Activated CD4-positive, alpha-beta T cell treated with anti-CD3 and anti-CD28 coated beads, Interleukin-2, Interleukin-4, amounts not matched to agents 100 ng/mL and 50 ng/mL, durations not matched to agents 16 hours and 8 hours (primary cell): ENCODE measurements around the gene MPZL1.

Source experiments
- DNase-seq: peaks from one replicate; pipeline ENCODE4 v3.0.0-alpha.2; 2020; ENCODE audit warnings: low spot score

MPZL1 gene

DNA sequence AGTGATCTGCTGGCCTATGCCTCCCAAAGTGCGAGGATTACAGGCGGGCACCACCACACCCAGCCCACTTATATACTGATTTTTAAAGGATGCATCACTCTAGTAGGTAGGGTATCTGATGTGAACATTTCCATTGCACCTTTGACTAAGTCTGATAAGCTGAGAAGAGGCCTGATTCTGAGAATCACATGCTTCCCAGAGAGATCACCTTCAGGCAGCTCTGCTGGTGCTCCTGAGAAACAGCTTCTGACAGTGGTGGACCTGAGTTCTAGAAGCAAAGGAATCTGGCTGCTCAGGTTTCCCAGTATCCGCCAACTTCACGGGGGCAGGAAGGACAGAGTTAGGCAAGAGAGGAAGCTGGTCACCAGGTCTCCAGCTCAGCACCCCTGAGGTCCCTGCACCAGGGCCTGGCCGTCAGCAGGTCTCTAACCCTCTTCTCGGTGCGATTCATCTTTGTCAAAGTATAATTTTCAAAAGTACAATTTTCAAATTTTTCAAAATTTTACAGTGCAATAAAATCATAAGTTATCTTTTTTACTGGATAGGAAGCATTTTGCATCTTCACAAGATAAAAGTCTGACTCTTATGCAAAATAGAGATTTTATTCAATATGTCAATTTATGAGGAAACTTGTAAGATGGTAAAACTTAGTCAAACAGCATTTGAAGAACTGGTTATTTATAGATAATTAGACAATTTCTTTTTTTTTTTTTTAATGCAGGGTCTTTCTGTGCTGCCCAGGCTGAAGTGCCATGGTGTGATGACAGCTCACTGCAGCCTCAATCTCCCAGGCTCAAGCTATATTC is 25.8 kb upstream of the MPZL1 start:
- DNase-seq = no peak

DNA sequence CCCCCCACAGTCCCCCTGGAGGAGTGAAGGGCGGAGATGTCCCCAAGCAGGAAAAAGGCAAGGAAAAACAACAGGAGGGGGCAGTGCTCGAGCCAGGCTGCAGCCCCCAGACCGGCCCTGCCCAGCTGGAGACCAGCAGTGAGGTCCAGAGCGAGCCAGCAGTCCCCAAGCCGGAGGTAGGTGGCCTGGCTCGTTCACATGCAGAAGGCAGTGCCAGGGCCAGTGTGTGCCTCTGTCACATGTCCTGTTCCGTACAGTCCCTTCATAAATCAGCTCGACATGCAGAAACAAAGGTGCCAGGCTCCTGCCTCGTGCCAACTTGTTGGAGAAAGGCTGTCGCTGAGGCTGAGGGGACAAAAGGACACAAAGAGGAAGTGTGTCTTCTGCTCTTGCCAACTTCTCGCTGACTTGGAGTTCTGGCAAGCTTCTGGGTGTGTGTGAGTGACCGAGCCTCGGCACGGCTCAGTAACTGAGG is 24.1 kb upstream of the MPZL1 start:
- DNase-seq = no peak

DNA sequence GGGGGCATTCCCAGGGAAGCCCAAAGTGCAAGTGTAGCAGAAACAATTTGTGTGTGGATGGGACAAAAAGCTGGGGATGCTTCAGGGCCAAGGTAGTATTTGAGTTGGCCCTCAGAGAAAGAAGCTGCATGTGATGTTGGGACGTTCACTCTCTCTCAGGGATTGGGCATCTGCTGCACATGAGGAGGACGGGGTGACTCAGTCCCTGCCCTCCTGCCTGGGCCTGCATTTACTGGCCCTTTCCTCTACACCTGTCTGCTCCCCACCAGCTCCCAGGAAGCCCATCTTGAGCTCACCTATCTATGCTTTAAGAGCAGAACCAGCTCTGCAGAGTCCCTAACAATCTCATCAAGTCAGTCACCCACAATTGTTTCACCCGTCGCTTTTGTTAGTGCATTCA is 23.5 kb upstream of the MPZL1 start:
- DNase-seq = no peak

DNA sequence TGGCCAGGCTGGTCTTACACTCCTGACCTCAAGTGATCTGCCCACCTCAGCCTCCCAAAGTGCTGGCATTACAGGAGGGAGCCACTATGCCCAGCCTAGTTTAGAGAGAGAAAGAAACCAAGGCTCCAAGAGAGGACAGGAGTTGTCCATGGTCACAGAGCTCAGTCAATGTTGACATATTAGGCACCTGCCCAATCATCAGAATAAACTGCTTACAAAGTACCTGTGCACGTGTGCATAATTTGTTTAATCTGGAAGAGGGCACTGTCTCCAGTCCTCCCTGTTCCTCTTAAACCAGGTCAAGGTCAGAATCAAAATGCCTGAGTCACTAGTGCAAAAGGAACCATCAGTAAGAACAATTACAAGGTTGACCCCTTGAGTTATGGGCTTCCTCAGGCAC is 20.3 kb upstream of the MPZL1 start:
- no peak for DNase-seq

DNA sequence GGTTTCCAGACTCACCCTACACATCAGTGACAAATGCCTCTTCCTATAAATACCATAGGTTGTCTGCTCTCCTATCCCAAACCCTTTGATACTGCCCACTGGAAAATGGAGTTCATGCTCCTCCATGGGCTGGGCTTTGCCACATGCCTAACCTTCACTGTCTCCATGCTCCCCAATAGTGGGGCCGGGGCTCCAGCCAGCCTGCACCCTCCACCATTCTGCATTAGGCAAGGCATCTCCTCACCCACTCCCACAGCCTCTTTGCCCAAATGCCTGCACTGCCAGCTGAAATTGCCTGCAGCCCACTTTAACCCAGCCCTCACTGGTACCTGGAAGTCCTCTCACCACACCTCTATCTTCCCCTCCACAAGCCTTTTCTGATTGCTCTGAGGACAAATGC is 18.2 kb upstream of the MPZL1 start:
- no peak for DNase-seq

DNA sequence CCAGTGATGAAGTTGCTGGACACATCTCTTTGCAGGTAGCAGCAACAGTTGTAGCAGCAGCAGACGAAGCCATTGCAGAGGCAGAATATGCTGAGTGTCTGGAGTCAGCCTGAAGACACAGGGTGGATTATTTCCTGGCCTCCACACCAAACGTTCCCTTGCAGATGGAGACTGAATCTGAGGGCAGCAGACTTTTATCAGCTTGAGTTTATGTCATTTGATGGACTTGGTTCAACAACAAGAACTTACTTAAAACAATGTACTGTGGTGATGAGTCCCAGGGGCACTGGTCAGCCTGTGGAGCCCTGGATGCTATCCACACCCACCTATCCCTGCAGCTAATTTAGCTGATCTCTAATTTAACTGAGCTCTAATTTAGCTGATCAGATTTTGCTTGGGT is 17.1 kb upstream of the MPZL1 start:
- no peak for DNase-seq

DNA sequence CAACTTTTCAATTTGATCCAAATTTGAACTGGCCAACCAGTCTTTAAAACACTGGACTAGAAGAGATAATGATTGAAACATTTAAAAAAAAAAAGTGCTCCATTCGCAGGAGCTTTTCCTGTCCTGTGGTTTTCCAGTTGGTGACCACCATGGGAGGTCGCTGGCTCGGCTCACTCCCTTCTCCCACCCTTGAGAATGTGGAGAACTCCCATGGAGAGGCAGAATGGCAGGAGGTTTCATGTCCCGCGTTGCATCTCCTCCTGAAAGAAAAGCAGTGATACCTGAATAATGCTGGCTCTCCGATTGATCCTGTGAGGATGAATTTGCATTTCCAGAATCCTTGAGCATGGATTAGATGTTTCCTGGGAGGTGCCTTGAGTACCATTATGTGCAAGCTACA is 16.5 kb upstream of the MPZL1 start:
- no peak for DNase-seq

DNA sequence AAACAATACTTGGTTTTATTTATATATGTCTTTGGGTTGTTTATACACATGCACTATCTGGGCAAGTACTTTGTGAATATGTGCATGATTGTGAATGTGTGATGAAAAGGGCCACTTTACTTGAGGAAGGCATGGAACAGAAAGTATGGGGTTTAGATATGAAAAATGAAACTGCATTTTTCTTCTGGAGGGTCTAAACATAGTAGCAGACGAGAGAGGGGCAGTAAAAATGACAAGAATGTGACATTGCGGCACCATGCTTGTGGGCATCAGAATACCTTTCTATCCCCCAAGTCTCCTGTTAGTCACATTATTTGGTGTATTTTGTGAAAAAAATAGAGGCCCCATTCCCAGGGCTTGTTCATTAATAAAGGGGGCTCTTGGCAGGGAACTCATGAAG is 15.4 kb upstream of the MPZL1 start:
- DNase-seq = no peak

DNA sequence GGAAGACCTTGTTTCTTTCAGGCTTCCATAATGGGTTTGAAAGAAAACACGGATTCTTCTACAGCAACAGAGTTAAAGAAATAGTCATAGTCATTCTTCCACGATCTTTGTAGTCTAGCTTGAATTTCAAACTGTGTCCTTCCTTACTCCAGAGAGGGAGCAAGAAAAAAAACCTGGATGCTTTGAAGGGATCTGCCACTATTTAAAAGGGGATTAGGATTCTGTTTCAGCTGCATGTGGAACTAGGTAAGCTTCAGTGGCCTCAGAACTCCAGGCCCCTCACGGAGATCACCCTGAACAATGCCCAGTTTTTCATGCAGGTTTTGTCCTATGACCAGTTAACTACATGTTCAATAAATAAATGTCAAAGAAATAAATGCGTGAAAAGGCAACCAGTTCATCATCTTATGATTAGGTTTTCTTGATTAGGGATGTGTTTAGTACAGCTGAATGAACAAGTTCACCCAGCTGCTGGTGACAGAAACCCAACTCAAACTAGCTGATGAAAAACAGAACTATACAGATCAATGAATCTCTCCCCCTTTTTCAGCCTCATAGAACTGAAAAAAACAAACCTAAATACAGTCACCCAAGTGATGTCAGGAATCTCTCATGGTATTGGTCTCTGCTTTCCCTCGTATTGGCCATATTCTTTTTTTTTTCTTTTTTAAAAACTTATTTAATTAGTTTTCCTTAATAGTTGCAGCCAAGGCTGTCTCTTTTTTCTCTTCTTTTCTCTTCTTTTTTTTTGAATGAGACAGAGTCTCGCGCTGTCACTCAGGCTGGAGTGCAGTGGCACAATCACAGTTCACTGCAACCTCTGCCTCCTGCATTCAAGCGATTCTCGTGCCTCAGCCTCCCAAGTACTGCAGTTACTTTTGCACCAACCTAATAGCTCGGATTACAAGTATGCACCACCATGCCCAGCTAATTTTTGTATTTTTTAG is 14.6 kb upstream of the MPZL1 start:
- no peak for DNase-seq

DNA sequence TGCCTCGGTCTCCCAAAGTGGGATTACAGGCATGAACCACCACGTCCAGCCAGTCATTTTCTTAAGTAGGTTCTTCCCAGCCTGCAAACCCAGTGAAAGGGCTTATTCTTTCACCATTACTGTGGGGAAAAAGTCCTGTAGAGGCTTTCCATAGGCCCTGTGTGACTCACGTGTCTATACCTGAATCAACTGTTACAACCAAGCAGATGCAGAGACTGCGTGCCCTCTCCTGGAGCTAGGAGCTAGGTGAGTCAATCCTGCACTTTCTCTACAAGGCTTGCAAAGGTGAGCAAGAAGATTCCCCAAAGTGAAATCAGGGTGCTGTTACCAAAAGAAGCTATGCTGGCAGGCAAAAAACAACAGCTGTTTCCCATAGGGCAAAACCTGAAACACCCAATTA is 13.8 kb upstream of the MPZL1 start:
- DNase-seq = no peak

DNA sequence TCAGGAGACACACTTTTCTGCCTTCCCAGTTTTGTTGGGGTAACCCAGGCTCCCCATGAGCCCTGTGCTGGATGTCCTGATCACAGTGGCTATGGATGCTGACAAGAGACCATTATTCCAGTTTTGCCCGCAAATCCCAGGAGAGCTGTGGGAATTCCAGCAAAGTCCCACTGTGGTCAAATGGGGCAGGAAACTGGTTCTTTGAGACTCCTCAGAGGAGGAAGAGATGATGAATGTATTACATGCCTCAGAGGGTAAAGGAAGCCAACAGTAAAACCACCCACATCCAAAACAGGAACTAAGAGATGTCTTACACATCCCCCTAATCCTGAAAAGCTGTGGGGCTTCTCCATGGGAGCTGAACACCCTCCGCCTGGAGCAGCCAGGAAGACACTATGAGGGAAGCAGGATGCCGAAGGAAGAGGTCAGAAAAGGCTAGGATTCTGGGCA is 12.8 kb upstream of the MPZL1 start:
- no peak for DNase-seq

DNA sequence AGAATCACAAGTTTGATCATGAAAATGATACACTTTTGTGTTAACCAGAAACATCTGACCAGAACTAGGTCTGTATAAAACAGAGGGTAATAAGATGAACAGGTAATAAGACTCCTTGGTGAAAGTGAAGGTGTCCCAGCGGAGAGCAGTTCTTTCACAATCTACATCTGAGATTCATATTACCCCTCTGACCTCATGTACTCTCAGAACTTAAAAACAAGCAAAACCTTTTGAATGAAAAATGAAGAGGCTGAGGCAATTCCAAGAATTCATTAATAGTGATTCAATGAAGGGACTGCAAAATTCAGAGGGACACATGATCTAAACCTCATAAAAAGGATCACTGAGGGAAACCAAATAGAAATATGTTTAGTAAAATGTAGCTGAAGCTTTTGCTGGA is 10.9 kb upstream of the MPZL1 start:
- DNase-seq = no peak

DNA sequence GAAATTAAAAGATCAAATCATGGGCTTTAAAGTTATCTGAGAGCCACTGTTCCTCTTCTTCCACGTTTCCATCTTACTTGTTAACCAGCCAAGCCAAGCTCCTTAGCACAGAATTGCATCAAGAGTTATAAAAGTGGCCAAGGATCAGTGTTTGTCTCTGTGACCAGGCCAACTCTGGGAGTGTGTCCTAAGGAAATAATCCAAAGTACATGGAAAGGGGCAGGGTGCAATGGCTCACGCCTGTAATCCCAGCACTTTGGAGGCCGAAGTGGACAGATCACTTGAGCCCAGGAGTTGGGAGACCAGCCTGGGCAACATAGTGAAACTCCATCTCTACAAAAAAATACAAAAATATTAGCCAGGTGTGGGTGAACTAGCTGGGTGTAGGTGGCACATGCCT is 10.0 kb upstream of the MPZL1 start:
- DNase-seq = no peak

DNA sequence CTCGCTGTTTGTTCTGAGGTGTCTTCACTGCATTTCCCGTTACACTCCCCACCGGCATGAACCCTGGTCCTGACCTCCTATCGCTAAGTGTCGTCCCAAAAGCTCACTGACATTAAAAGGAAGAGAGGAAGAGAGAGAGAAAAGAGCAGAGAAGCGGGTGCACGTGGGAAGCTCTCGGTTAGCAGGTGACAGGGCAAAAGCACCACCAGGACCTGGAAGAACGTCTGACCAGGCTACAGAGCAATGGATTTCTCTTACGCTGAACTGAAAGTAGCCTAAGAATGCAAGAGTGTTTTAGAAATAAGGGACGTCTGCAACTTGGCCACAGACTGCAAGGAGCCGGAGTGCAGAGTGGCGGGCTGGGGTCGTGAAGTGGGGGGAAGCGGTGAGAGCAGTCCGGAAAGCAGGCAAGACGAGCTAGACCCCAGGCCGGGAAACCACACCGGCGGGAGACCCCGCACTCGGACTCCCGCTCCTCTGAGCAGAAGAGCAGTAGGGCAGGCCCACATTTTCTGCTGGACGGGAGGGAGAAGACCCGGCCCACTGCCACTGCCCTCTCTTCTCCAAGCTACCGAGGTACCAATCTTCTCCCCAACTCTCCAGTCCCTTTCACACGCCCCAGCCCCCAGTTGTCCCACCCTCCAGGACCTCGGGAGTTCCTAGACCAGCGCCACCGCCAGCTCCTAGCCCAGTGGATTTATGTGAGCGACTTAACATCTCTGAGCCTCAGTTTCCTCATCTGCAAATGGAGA is 8.3 kb upstream of the MPZL1 start:
- no peak for DNase-seq

DNA sequence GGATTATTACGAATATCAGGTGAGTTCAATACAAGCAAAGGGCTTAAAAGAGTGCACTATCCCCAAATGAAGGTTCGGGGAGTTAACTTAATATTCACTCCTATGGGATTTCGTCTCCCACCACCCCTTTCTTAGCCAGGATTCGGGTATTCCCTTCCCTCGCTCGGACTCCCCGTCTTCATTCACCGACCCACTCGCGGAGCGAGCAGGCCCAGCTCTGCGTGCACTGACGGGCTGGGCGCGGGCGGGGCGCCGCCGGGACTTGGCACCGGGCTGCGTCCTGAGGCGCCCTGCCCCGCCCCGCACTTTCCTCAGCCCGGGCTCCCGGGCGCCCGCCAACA is 7.7 kb upstream of the MPZL1 start:
- no peak for DNase-seq

DNA sequence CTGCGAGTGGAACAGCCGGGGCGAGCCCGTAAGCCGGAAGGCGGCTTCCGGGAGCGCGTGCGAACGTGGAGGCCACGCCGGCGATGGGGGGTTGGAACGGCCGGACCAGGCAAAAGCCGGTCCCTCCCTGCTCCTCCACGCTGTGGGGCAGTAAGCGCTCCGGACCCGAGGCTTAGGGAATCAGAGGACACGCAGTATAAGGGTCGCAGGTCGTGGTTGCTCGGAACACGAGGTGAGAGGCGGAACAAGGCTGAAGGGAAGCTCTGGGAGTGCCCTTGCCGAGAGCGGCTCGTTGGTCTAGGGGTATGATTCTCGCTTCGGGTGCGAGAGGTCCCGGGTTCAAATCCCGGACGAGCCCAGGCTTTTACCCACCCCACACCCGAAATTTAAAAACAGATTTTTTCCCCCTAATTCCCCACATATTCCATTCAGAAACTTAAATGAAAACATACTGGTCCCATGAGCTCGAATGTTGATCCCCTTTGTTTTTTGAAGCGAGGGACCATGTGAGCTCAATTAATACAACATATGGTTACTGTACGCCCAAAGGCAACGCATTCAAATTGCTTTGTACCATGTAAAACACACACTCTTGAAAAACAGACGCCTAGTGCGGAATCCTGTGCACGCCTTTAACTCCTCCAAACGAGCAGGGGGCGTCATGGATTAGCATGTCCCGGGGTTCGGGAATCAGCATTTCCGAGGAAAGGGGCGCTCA is 7.2 kb upstream of the MPZL1 start:
- peak; percentile 88 for DNase-seq

DNA sequence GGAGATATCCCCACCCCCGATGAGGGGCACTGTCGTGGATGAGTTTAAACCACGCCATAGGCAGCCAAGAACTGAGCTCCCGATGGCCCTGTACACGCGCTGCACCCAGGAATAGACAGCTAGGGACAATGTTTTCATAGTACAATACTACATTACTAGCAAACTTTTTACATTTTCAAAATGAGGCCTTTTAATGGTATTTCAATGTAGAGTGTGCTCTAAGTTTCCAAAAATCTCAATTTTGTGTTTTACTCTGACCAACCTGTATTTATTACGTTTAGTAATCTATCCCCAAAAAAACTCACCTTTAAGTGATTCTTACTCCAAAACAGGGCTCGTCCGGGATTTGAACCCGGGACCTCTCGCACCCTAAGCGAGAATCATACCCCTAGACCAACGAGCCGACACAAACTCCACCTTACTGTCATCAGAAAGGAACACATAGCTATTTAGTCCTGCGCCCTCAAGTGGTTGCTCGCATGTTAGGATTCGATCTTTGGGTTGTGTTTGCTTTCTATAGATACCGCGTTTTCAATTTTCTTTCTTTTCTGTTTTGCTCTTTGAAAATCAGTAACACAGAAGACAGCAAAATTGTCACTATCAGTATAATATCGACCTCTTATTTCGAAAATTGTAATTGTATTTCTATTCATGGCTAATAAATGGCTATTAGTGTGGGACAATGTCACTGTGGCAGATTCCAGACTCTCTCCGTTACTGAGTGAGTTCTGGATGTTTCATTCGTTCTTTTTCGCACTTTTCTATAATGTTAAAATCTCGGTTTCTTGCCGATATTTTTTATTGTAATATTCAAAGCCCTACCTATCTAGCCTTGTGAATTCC is 6.4 kb upstream of the MPZL1 start:
- peak; percentile 91 for DNase-seq

DNA sequence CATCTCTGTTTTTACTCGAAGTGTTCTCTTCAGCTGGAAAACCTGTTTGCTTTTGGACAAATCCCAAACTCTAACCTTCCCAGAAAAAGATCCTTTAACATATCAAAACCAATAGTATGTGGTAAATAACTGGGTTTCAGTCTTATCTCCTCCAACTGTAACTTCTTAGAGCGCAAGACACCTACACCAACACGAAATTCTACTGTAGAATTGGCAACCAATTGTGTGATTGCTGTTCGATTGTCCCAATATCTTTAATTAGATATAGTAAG is 5.8 kb upstream of the MPZL1 start:
- no peak for DNase-seq

DNA sequence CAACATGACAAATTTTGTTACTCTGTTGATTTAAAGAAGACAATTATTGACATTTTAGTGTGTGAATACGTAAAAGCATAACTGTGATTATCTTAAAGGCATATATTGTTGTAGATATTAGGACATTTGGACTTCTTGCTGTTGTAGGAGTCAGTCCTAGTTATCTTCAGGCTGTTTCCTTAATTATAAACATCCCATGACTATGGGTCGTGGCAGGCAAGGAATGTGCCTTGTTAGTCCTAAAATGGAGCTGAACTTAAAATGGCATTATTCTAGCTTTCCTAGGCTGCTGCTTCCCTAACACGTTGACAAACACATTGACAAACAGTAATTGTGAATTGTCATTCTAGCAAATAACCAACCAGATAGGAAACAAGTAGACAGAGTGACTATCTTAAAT is 4.4 kb upstream of the MPZL1 start:
- no peak for DNase-seq

DNA sequence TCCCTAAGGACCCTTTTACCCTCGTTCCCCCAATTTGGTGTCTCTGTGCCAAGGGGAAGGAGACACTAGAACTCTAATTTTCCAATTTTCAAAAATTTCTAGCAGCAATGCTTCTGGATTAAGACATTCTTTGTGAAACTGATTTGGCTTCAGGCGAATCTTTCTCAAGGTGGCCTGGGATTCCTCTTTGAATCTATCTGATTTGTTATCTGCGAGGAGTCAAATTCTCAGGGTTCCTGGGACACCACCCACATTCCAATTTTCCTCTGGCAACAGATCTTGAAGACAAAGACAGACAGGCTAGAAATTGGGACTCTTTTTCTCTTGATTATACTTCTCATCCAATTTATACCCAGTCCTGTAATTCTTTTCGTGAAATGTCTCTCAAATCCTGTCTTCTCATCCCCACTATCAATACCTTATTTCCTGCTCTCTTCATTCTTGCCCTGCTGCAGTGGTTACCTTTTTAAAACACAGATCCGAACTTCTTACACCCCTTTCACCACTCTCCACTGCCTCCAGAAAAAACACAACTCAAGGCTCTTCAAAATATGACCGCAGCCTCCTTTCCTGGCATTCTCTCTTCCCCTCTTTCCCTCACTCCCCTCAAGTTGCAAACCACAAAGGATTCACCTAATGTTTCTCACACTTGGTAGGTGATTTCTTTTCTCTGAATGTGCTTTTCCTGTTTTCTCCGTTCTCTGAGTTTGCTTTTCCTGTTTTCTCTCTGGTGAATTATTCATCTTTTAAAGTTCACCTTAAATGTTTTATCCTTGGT is 2.7 kb upstream of the MPZL1 start:
- DNase-seq = no peak
